IPS-18a (cell line): ENCODE results near the gene EIF6.
"Not testable (repeated sequence)": the region's sequence is repeated elsewhere in the genome, so short reads cannot be mapped to it uniquely, and the experiment has no call there.

Experiments
- H3K27ac ChIP-seq: one replicate; pipeline ENCODE4 v1.5.1; 2013; ENCODE audit warnings: low read length
- H3K27me3 ChIP-seq: one replicate; pipeline ENCODE4 v1.6.1; 2013; ENCODE audit warnings: mild to moderate bottlenecking, low read length; ENCODE audit not compliant: control insufficient read depth, insufficient read depth
- H3K36me3 ChIP-seq: one replicate; pipeline ENCODE4 v1.6.1; 2013; ENCODE audit warnings: low read depth, low read length; ENCODE audit not compliant: control insufficient read depth
- H3K4me1 ChIP-seq: one replicate; pipeline ENCODE4 v1.6.1; 2013; ENCODE audit warnings: low read depth, low read length; ENCODE audit not compliant: control insufficient read depth
- H3K4me3 ChIP-seq: one replicate; pipeline ENCODE4 v1.5.1; 2013; ENCODE audit warnings: low read length
- H3K9ac ChIP-seq: one replicate; pipeline ENCODE4 v1.6.1; 2013; ENCODE audit warnings: mild to moderate bottlenecking, low read length, moderate library complexity
- H3K9me3 ChIP-seq: one replicate; pipeline ENCODE4 v1.6.1; 2013; ENCODE audit warnings: low read depth, low read length; ENCODE audit not compliant: control insufficient read depth

EIF6 gene

GRCh38 chr20:35253010-35253409 lies 31.6 kb downstream of the EIF6 start:
- no peaks in the 10 kb centered on the region for H3K9me3 ChIP-seq
- H3K9ac ChIP-seq: no peak overlapping the region
- H3K4me3 ChIP-seq: no peak overlapping the region
- no peaks in the 10 kb centered on the region for H3K27me3 ChIP-seq
- peaks cover 6% of the 10 kb centered on the region for H3K4me1 ChIP-seq
- no peak overlapping the region for H3K27ac ChIP-seq
- no peaks in the 10 kb centered on the region for H3K36me3 ChIP-seq

GRCh38 chr20:35252598-35252997 lies 32.0 kb downstream of the EIF6 start:
- not testable (repeated sequence) for H3K4me1 ChIP-seq, H3K4me3 ChIP-seq, H3K9me3 ChIP-seq, H3K36me3 ChIP-seq, H3K27ac ChIP-seq, H3K27me3 ChIP-seq, H3K9ac ChIP-seq

GRCh38 chr20:35252037-35252461 lies 32.5 kb downstream of the EIF6 start:
- Histone ChIP-seq H3K4me3 (no peak overlapping the region), H3K4me1 (peaks cover 6% of the 10 kb centered on the region), H3K36me3 (no peaks in the 10 kb centered on the region), H3K27me3 (no peaks in the 10 kb centered on the region), H3K27ac (no peak overlapping the region), H3K9me3 (no peaks in the 10 kb centered on the region), H3K9ac (no peak overlapping the region)

GRCh38 chr20:35251613-35251940 lies 33.0 kb downstream of the EIF6 start:
- no peaks in the 10 kb centered on the region for H3K9me3 ChIP-seq
- H3K27ac ChIP-seq: no peak overlapping the region
- no peak overlapping the region for H3K4me3 ChIP-seq
- peaks cover 6% of the 10 kb centered on the region for H3K4me1 ChIP-seq
- H3K27me3 ChIP-seq: no peaks in the 10 kb centered on the region
- no peak overlapping the region for H3K9ac ChIP-seq
- no peaks in the 10 kb centered on the region for H3K36me3 ChIP-seq

GRCh38 chr20:35248641-35249475 lies 35.7 kb downstream of the EIF6 start:
- no peak overlapping the region for H3K9ac ChIP-seq
- no peaks in the 10 kb centered on the region for H3K27me3 ChIP-seq
- H3K27ac ChIP-seq: no peak overlapping the region
- H3K36me3 ChIP-seq: no peaks in the 10 kb centered on the region
- H3K9me3 ChIP-seq: no peaks in the 10 kb centered on the region
- H3K4me3 ChIP-seq: no peak overlapping the region
- peaks cover 6% of the 10 kb centered on the region for H3K4me1 ChIP-seq

GRCh38 chr20:35246723-35247122 lies 37.8 kb downstream of the EIF6 start:
- no peak overlapping the region for H3K9ac ChIP-seq
- no peaks in the 10 kb centered on the region for H3K36me3 ChIP-seq
- H3K4me1 ChIP-seq: peaks cover 6% of the 10 kb centered on the region
- no peak overlapping the region for H3K27ac ChIP-seq
- H3K9me3 ChIP-seq: no peaks in the 10 kb centered on the region
- H3K27me3 ChIP-seq: no peaks in the 10 kb centered on the region
- H3K4me3 ChIP-seq: no peak overlapping the region

GRCh38 chr20:35243986-35244385 lies 40.6 kb downstream of the EIF6 start:
- no peak overlapping the region for H3K4me3 ChIP-seq
- H3K4me1 ChIP-seq: no peaks in the 10 kb centered on the region
- no peak overlapping the region for H3K27ac ChIP-seq

GRCh38 chr20:35243317-35243716 lies 41.3 kb downstream of the EIF6 start:
- Histone ChIP-seq H3K36me3 (no peaks in the 10 kb centered on the region), H3K4me1 (no peaks in the 10 kb centered on the region), H3K27me3 (no peaks in the 10 kb centered on the region), H3K9me3 (no peaks in the 10 kb centered on the region), H3K9ac (no peak overlapping the region), H3K4me3 (no peak overlapping the region), H3K27ac (no peak overlapping the region)

More at GRCh38 chr20:35243986-35244385, 40.6 kb downstream of the EIF6 start:
- no peaks in the 10 kb centered on the region for H3K36me3 ChIP-seq
- no peaks in the 10 kb centered on the region for H3K27me3 ChIP-seq
- no peak overlapping the region for H3K9ac ChIP-seq
- H3K9me3 ChIP-seq: no peaks in the 10 kb centered on the region

- H3K4me1 ChIP-seq: no peaks in the 10 kb centered on the region
- H3K9ac ChIP-seq: no peak overlapping the region
- H3K27ac ChIP-seq: no peak overlapping the region
- no peaks in the 10 kb centered on the region for H3K9me3 ChIP-seq
- H3K27me3 ChIP-seq: no peaks in the 10 kb centered on the region
- H3K4me3 ChIP-seq: no peak overlapping the region
- no peaks in the 10 kb centered on the region for H3K36me3 ChIP-seq
Observed at GRCh38 chr20:35240811-35241293, 43.7 kb downstream of the EIF6 start.

GRCh38 chr20:35240083-35240810 lies 44.3 kb downstream of the EIF6 start:
- Histone ChIP-seq H3K27me3 (no peaks in the 10 kb centered on the region), H3K36me3 (no peaks in the 10 kb centered on the region), H3K27ac (no peak overlapping the region), H3K9ac (no peak overlapping the region), H3K4me3 (no peak overlapping the region), H3K9me3 (no peaks in the 10 kb centered on the region), H3K4me1 (no peaks in the 10 kb centered on the region)

GRCh38 chr20:35238735-35239134 lies 45.8 kb downstream of the EIF6 start:
- H3K36me3 ChIP-seq: no peaks in the 10 kb centered on the region
- no peaks in the 10 kb centered on the region for H3K27me3 ChIP-seq
- no peak overlapping the region for H3K4me3 ChIP-seq
- H3K27ac ChIP-seq: no peak overlapping the region
- H3K4me1 ChIP-seq: no peaks in the 10 kb centered on the region
- no peak overlapping the region for H3K9ac ChIP-seq
- H3K9me3 ChIP-seq: no peaks in the 10 kb centered on the region

GRCh38 chr20:35238170-35238569 lies 46.4 kb downstream of the EIF6 start:
- Histone ChIP-seq H3K36me3 (no peaks in the 10 kb centered on the region), H3K9me3 (no peaks in the 10 kb centered on the region), H3K4me1 (no peaks in the 10 kb centered on the region), H3K27ac (no peak overlapping the region), H3K4me3 (no peak overlapping the region), H3K9ac (no peak overlapping the region), H3K27me3 (no peaks in the 10 kb centered on the region)
